ENCODE results near the gene CDH4. TPM values are rescaled to one million over a fixed set of nuclear protein-coding genes. Genes with fewer than 3 reads are reported as not detected.

The CDH4 gene
- total and polyA plus RNA-seq, 2 of the 8 experiments (the other 6 are each of a cell fraction or from before 2014, with no cell fraction given): 4.3 to 7.9 TPM

GRCh38 chr20:61577065-61577464 is 325.0 kb downstream of the CDH4 start:
- Histone ChIP-seq H4K20me1 (replicated peaks in 1 of 2; ENCODE audit: control insufficient read depth in 1 of 2, insufficient read depth in 2 of 2, low read length in 2 of 2) (no peaks in the 10 kb centered on the region), H3K56ac (replicated peaks; ENCODE audit: insufficient read length, low read depth, low read length) (no peak overlapping the region), H3K9ac (replicated peaks in 1 of 4; ENCODE audit: extremely low read depth in 1 of 4, low read depth in 3 of 4, low read length in 3 of 4) (no peak overlapping the region), H3K36me3 (ENCODE audit: control insufficient read depth in 2 of 4, insufficient read depth in 4 of 4, low read length in 3 of 4) (no peaks in the 10 kb centered on the region), H2AK5ac (ENCODE audit: low read depth, low read length) (no peak overlapping the region), H4K5ac (ENCODE audit: insufficient read length, low read depth, low read length) (no peak overlapping the region), H3K18ac (ENCODE audit: extremely low read depth, low read length) (no peak overlapping the region), H3K4me2 (ENCODE audit: insufficient read depth in 1 of 2, low read depth in 2 of 2, low read length in 2 of 2) (no peak overlapping the region), H2BK20ac (ENCODE audit: low read length) (no peak overlapping the region), H3K27me3 (replicated peaks in 1 of 4; ENCODE audit: control insufficient read depth in 3 of 4, extremely low read depth in 1 of 4, insufficient read depth in 3 of 4, low read length in 3 of 4) (peaks cover 0 to 9% (median under 1%) of the 10 kb centered on the region in 4 experiments; a peak in 3 of 7 replicates), H2BK12ac (ENCODE audit: low read depth, low read length) (no peak overlapping the region), H4K91ac (replicated peaks; ENCODE audit: insufficient read length, low read length) (no peak overlapping the region), H3K79me1 (ENCODE audit: low read depth, low read length) (no peaks in the 10 kb centered on the region), H2BK120ac (replicated peaks; ENCODE audit: low read depth, low read length) (no peak overlapping the region), H3K9me3 (ENCODE audit: insufficient read depth in 2 of 2, low read depth in 1 of 2, low read length in 1 of 2) (no peaks in the 10 kb centered on the region; a peak in 1 of 4 replicates), H4K8ac (ENCODE audit: extremely low read depth, insufficient read depth, low read length) (no peak overlapping the region), H2BK5ac (ENCODE audit: low read depth, low read length) (no peak overlapping the region), H3K27ac (ENCODE audit: low read depth, low read length) (no peak overlapping the region), H2BK15ac (ENCODE audit: low read length) (no peak overlapping the region), H3K4ac (replicated peaks; ENCODE audit: insufficient read length, low read depth, low read length) (no peak overlapping the region), H2AFZ (ENCODE audit: low read length) (no peak overlapping the region), H3K79me2 (ENCODE audit: control insufficient read depth in 1 of 2, insufficient read depth in 2 of 2, low read length in 2 of 2) (no peaks in the 10 kb centered on the region), H3K23ac (ENCODE audit: insufficient read length) (no peak overlapping the region), H3K23me2 (ENCODE audit: low read depth, low read length) (peaks cover 11% of the 10 kb centered on the region; the same call in 1 of the 2 replicates), H3K4me3 (ENCODE audit: extremely low read depth in 1 of 4, insufficient read depth in 2 of 4, low read depth in 3 of 4, low read length in 4 of 4) (no peak overlapping the region), H3K14ac (ENCODE audit: insufficient read length) (no peak overlapping the region), H3K4me1 (replicated peaks in 1 of 4; ENCODE audit: control insufficient read depth in 3 of 4, insufficient read depth in 4 of 4, low read length in 3 of 4) (peaks cover 0 to 8% (median under 1%) of the 10 kb centered on the region in 4 experiments; a peak in 2 of 7 replicates)
- ChIA-PET POLR2A (ENCODE audit: partially characterized antibody) (no interaction called here), CTCF (ENCODE audit: partially characterized antibody) (interaction anchor here (1.5 kb wide), 1 partner anchor 13 kb away, joined by 3 read pairs; no protein-coding TSS in a partner anchor)
- 92% methylated on average over 1 of the region's 1 CpG; no CpG with 5 or more reads in 1 of the 2 experiments for WGBS, 2 experiments (ENCODE audit: extremely low coverage in 1 of 2, insufficient coverage in 1 of 2, insufficient read length in 1 of 2, insufficient replicate concordance in 2 of 2, low coverage in 1 of 2, low lambda C conversion rate in 2 of 2, missing lambda C conversion rate in 1 of 2)
- no peak for DNase-seq (ENCODE audit: low read depth in 1 of 2, low spot score in 2 of 2)
- no peak for FAIRE-seq
- TF ChIP-seq NANOG (IDR thresholded peaks at IDR 0.05; ENCODE audit: insufficient read depth, low read depth, low read length, poor library complexity, severe bottlenecking) (no peak), GABPA (IDR thresholded peaks at IDR 0.05; ENCODE audit: borderline replicate concordance, insufficient read depth, low read length) (no peak), HDAC6 (IDR thresholded peaks at IDR 0.05; ENCODE audit: low read depth, low read length) (no peak), CBX8 (IDR thresholded peaks at IDR 0.05; ENCODE audit: borderline replicate concordance, low read depth, low read length) (no peak), CBX5 (IDR thresholded peaks at IDR 0.05; ENCODE audit: low read depth, low read length) (no peak), ATF2 (IDR thresholded peaks at IDR 0.05; ENCODE audit: low read length) (no peak), ZNF274 (IDR thresholded peaks at IDR 0.05; ENCODE audit: borderline replicate concordance, extremely low read depth, low read length) (no peak), CHD1 (IDR thresholded peaks at IDR 0.05; ENCODE audit: low read depth, low read length) (no peak), TAF1 (IDR thresholded peaks at IDR 0.05; ENCODE audit: low read depth, low read length) (no peak), BCL11A (IDR thresholded peaks at IDR 0.05; ENCODE audit: low read depth in 2 of 2, low read length in 2 of 2) (no peak), SP1 (IDR thresholded peaks at IDR 0.05; ENCODE audit: low read depth, low read length) (no peak), CREB1 (IDR thresholded peaks at IDR 0.05) (no peak), SAP30 (IDR thresholded peaks at IDR 0.05; ENCODE audit: insufficient read depth, insufficient replicate concordance, low read length) (no peak)

Data from H1 (cell line).